NOMO-1 treated with dmso at 0.1 percent for 144 hours (cell line): ENCODE results near the gene PTPRM.

Experiments used
- DNase-seq: peaks from one replicate; lab custom pipeline; 2025; ENCODE audit not compliant: unreplicated experiment; lab: John Stamatoyannopoulos, UW

Gene PTPRM

DNA sequence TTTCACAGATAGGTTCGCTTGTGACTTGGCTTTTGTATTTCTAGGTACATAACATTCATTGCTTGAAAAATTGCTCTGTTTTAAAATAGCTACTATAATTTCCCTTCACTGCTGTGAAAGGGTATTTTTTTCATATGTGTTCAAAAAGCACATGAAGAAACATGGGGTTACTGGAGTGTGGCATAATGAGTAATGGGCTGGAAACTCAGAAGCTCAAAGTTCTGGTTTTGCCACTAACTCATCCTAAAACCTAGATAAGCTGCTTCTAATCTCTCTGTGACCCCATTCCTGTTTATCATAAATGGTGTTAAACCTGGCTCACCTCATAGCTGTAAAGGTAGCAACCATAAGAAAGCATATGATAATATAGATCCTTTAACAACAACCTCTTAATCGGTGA lies 319.3 kb downstream of the PTPRM start:
- DNase-seq = no peak

DNA sequence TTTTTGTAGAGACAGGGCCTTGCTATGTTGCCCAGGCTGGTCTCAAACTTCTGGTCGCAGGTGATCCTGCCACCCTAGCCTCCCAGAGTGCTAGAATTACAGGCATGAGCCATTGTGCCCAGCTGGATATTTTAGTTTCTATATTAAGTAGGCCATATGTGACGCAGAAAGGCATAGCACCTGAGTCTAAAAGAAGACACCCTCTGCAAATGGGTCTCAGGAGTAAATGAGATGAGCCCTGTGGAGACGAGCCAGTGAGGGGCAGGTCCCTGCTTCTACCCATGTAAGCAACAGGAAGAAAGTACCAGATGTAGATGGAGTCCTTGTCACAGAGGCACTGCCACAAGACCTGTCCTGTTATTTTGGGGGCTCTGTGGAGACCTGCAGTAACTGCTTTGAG lies 322.4 kb downstream of the PTPRM start:
- DNase-seq = no peak

DNA sequence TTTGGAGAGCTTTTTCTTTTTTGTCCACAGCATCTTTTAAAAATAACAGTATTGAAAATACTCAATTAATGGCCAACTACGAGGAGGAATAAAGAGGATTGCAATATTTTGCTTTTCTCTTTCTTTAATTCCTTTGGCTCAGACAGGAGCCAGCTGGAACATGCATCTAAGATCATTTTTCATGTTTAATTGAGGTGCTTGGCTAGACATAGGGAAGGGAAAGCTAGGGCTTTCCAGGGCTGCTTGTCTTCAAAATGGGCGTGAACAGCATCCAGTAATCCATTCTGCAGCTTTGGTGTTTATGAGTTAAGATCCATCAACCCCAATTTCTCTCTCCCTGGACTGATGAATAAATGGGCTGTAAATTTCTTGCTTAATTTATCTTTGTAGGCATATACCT lies 323.0 kb downstream of the PTPRM start:
- DNase-seq = no peak

DNA sequence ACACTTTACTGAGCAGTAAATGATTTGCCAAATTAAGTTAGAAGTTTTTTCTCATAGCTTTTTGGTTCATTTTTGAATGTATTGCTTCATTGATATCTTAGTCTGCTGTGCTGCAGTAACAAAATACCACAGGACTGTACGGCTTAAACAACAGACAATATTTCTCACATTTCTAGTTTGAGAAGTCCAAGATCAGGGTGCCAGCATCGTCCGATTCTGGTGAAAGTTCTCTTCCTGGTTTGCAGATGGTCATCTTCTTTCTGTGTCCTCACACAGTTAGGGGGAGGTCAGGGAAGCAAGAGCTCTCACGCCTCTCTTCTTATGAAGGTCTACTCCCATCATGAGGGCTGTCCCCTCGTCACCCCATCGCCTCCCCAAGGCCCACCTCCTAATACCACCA lies 325.4 kb downstream of the PTPRM start:
- no peak for DNase-seq

DNA sequence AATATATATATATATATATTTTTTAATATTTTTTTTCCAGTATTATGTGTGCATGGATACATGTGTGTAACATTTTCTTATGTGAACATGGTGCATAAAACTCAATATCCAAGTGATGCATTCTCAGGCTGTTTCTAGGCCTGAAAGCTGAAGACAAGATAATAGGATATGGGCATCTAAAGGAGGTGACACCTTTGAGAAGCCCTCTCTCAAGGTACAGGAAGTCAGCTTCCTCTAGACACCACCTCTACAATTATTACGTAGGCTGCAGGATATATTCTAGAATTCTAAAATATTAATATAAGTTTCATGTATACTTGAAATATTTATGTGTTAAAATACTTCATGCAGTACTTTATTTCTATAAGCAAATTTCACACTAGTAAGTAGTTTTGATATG lies 327.5 kb downstream of the PTPRM start:
- no peak for DNase-seq

DNA sequence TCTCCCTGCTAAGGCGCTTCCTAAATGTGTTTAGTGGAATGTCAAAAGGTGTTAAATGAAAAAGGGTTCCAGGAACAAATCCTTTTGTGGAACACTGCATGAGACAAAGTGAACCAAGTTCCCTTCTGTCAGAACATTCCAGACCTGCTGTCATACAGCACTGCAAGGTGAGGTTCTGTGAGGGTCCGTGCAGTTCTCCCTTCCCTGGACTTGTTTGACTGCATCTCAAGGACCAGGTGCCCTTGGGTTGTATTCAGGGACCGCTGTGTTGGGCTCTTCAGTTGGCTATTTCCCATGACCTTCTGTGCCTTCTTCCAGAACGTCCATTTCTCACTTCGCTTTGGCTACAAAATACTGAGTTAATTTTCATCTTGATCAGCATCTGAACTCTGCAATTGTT lies 328.2 kb downstream of the PTPRM start:
- DNase-seq = no peak

DNA sequence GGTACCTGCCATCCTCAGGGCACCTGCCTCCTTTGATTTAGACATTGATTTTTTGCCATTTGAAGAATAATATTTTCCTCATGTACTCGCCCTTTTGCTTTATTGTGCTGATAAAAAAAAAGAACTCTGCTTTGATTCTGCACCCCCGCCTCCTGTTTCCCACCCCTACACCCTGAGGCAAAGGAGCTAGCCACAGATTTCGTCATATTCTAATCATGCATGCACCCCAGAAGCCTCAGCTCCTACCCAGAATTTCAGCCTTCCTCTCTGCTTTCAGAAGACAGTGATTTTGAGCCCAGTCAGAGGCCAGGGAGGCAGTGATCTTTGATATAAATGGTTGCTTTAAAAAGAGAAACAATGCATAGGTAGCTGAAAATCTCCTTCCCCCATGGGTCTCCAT lies 329.0 kb downstream of the PTPRM start:
- no peak for DNase-seq

DNA sequence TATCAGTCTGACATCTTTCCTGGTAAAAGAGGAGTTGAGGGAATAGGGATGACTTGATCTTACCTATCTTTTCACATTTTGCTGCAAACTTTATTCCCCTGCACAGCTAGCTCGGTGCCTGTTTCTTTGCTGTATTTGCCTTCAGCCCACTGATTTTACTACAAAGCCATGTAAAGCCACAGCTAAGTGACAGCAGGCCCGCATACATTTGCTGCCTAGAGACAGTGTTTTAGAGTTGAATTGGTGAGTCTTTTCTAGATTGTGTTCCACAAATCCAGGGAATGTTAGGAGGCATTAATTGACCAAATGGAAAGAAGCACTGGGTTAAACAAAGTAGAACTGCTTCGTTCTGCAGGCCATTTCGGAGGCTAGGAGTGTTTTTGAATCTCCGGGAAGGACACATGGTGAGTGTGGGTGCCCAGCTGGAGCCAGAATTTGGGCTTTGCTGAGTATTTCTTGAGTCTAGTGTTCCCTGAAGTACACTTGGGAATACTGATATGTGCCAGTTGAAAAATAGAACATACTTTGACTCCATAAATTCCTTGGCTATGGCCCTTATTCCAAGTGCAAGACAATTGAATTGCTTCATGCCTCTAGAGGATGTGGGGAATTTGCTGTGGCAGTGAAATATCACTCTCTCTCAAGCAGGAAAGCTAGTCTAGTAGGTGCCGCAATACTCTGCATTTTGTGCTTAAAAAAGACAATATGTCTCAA lies 329.8 kb downstream of the PTPRM start:
- no peak for DNase-seq

DNA sequence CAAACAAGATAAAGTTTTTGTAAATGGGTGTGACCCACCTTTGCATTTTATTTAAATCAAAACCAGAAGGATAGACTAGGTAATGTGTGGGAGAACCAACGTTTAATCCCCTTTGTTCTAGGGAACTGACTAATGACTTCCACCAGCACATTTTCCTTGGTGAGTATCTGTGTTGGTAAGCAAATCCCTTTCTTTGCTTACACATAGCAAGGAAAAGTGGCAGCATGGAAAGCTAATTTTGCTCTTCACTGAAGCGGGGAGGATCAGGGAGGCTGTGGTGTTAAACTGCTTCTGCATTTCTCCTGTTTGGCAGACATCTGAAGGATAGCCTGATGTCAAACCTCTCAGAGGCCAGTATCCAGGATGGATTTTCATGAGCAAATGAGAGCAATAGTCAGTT lies 331.1 kb downstream of the PTPRM start:
- DNase-seq = no peak

DNA sequence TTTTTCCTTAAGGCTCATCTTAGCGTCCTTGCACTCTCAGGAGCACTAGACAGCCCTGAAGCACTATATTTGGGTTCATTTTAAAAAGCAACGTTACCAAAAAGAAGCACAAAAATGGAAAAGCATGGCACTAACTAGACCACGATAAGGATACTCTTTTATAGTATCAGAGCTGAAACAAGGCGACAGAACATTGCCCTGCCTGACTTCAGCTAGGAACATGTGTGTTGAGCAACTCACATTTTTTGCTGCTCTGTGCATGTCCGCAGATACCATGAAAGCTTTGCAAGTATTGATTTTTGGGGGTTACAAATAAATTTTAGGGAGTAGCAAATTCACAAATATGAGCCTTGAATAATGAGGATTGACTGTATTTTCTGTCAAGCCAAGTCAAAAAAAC lies 332.0 kb downstream of the PTPRM start:
- DNase-seq = no peak

DNA sequence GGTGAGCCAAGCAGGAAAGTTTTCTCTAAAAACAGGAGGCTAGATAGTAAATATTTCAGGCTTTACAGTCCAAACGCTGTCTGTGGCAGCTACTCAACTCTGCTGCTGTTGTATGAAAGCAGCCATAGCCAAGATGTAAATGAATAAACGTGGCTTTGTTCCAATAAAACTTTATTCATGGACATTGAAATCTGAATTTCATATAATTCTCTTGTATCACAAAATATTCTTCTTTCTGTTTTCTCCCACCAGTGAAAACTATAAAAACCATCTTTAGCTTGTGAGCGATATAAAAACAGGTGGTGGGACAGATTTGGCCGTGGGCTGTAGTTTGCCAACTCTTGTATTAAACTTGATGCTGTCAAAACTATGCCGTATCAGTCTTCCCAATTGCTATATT lies 333.0 kb downstream of the PTPRM start:
- no peak for DNase-seq

DNA sequence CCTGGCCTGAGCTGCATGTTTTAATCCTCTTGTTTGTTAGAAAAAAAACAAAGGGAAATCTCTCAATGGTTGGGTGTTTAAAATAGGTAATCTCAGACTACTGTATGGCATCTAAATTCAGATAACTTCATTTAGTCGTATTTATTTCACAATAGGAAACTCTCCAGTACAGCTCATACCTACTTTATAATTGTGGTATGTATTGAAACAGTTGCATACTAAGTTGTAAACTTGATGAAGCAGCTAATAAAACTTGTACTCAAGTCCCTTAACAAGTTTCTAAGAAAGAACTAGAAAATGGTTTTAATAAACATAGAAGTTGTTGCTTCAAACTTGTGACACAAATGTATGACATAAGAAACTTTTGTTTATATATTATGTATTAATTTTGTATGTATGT lies 334.5 kb downstream of the PTPRM start:
- no peak for DNase-seq

DNA sequence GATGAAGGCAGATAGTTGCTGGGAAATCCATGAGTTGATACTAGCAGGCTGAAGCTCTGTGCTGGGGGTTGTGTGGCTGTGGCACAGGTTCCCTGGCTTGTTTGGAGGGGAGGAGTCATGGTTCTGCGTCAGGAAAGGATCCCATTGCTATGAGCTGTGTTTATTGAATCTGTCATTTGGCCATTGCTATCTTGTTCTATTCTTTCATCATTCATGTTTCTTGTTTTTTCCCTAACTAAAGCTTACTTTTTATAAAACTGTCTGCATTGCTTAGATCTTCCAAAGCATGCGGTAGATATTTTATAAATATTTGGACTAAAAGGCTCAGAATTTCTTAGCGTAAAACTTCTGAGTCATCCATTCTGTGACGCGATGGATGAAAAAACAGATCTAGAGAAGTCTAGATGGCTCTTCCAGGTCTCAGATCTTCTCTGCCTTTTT lies 335.3 kb downstream of the PTPRM start:
- no peak for DNase-seq

DNA sequence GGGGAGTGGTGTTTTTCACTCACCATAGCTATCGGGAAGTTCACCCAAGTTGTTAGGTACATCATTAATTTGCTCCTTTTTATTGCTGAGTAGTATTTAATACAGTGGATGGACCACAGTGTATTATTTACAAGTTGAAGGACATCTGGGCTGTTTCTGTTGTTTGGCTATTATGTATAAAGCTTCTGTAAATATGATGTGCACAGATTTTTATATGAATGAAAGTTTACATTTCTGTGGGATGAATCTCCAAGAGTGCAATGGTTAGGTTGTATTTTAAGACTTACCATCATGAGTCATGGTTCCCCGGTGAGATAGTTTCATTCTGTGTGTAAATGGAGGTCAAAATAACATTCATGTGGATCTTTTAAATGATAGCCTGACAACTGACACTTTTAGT lies 337.4 kb downstream of the PTPRM start:
- DNase-seq = no peak

DNA sequence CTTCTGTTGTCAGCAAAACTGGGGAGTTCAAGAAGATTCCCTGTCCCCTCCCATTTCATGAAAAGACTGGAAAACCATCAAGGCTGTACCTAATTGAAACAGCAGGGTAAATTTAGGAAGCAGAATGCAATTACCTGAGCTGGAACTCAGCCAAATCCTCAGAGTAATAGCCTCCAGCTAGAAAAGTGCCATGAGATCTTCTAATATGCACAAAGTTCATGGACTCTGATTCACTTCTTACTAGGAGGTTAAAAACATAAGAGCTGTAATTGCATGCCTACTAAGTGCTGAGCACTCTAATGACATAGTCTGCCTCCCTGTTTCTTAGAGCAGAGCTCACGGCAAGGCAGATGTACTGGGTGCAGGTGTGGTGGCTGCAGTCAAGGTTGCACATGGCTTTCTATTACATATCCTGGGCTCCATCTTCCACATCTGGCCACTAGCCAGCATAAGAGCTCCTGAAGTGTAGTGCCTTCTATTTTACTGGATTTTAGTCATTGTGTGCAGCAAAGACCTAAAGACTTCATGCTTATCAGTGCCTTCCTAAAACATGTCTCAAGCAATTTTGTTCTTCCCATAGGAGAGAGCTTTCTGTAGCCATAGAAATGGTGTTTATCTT lies 341.7 kb downstream of the PTPRM start:
- DNase-seq = no peak

DNA sequence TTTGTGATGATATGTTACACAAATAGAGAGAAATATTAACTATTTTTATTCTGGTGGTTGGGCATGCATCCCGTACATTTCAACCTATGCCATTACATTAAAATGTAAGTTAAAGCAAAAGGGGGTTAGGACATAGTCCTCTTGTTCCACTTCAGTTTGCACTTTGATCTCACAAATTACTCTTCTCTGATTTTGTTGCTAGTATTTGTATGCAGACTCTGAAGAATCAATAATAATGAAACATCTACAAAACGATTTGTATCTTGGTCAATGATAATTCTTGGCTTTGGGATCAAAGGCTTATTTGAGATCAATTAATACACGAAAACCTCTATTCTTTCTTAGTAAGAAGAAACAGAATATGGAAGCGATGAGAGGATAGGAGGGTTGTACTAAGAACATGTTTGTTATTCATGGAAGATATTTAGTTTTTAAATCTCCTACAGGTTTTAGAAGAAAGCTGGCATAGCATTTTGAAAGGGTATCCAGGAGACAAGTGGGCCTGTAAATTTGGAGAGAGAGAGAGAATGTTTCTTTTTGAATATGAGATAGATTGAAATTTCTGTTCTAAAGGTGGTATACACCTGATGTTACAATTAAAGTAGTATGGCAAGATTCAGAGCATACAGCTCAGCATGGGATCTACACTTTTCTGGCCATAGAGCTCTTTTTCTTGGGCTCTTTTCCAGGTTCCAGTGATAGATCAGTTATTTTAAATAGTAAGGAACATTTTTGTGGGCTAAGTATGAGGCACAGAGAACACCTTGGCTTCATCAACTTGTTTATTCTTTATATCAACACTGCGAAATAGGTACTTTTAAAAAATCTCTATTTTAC lies 347.9 kb downstream of the PTPRM start:
- no peak for DNase-seq

DNA sequence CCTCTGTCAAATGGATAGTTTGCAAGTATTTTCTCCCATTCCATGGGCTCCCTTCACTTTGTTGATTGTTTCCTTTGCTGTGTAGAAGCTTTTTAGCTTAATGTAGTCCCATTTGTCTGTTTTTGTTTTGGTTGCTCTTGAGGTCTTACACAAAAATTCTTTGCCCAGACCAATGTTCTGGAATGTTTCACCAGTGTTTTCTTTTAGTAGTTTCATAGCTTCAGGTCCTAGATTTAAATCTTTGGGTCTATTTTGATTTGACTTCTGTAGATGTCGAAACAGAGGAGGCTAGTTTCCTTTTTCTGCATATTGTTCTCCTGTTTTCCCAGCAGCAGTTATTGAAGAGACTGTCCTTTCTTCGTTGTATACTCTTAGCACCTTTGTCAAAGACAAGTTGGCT lies 351.6 kb downstream of the PTPRM start:
- no peak for DNase-seq

DNA sequence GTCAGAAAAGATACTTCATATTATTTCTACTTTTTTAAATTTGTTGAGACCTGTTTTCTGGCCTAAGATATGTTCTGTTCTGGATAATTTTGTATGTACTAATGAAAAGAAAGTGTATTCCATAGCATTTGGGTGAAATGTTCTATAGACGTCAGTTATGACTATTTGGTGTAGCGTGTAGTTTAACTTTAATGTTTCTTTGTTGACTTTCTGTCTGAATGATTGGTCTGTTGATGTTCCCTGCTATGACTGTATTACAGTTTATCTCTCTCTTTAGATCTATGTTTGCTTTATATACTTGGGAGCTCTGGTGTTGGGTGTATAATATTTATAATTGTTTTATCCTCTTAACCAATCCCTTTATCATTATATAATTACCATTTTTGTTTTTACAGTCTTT lies 352.4 kb downstream of the PTPRM start:
- DNase-seq = no peak

DNA sequence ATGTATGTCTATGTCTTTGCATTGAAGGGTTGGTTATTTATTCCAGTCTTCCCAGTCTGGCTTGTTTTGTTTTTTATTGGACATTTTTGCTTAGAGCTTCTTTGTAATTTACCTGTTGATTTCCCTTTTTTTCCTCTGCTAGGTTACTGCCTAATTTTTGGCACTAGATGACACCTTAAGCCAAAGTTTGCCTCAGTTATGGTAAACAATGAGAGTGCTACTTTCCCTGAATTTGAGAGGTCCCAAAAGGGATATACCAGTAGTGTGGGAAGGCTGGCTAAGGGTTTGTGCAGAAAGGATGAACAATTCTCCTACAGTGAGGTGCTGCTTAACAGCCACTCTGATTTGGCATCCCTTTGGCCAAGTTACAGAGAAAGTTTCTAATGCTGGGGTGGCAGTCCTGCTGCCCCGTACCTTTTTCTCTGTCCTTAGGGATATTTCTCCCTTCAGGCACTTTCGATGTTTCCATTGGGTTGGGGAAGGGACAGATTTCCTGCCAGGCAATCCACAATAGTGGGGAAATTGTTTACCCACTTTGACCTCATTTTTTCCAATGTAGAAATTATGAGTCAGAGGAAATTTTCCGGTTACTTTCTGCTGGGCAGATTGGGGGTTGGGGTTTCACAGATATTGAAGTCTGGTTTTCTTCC lies 354.9 kb downstream of the PTPRM start:
- DNase-seq = no peak

DNA sequence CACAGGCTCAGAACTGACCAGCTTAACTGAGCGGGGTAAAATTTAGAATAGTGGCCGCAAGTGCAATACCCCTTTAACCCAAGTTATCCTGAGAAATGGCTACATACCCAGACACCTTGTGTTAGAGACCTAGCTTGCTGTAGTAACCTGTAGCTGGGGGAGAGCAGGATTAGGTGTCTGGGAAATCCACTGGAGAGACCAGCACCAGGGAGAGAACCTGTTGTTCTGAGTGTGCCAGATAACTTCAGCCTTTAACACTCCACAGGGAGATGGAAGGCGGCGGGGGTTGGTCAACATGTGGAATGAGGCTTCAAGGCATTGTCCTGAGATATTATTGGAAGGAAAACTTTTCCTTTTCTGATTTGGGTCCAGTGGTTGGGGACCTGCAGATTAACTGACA lies 356.0 kb downstream of the PTPRM start:
- DNase-seq = no peak

DNA sequence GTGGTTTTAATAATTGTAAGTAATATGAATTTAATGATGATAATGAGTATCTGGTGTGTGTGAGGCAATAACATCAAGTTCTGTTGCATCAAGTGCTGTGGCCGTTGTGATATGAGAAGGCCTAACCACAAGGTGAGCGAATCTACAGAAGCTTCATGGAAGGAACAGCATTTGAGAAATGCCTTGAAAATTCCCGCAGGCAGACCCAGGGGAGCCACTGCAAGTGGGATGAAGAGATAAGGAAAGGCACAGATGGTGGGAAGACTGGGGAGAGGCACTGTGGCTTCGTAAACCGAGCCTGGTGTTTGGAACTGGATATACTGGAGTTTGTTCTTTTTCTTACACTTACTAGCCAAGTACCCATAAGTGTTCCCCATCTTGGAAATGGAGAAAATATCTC lies 357.5 kb downstream of the PTPRM start:
- no peak for DNase-seq

DNA sequence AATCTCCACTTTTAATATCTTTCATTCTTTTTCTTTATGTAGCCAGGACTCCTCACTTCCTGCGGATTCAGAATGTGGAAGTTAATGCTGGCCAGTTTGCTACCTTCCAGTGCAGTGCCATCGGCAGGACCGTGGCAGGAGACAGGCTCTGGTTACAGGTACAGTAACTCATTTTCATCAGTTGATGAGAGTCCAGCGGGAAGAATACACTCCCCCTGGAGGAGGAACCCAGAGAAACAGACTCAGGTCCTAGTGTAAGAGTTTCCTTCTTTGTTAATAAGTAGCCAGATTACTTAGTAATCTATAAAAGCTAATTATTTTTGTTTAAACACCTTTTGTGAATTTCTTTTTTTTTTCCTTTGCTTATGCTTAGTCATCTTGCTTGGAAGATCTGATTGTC lies 359.4 kb downstream of the PTPRM start:
- DNase-seq = no peak
